Sigmoid colon (tissue), 4 donors: ENCODE results near the gene NOL9.

Source experiments
- POLR2AphosphoS5 ChIP-seq, 4 donors: sonication (generic); formaldehyde crosslinking; IDR thresholded peaks; one replicate each; pipeline ENCODE4 v1.6.1; 2017; ENCODE audit warnings: antibody characterized with exemption in 4 of 4
- TF ChIP-seq, protein P1 (sequence below), 4 experiments: fragments of 450-650 bp in 3 of 4; fragments of 200-600 bp in 1 of 4; IDR thresholded peaks; one replicate each; pipeline ENCODE4 v1.5.1; 2016 to 2019; ENCODE audit warnings: antibody characterized with exemption in 4 of 4, mild to moderate bottlenecking in 3 of 4, moderate library complexity in 2 of 4

DNA sequence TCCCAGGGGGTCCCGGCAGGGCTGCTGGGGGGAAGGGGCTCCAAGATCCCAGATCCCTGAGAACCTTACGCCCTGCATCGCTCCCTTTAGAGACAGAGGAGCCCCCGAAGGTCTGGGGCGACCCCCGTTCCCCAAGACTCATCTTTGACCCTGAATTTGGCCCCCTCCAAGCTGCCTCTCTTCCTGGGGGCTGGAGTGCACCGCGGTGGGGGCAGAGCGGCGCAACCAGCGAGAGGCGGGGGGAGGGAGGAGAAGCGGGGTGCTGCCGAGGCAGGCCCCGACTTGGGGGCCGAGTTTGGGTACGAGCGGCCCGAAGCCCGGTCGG is 57.5 kb downstream of the NOL9 start:
- no peak for TF ChIP-seq POLR2AphosphoS5 (IDR thresholded peaks at IDR 0.05)
- TF ChIP-seq, protein P1, sequence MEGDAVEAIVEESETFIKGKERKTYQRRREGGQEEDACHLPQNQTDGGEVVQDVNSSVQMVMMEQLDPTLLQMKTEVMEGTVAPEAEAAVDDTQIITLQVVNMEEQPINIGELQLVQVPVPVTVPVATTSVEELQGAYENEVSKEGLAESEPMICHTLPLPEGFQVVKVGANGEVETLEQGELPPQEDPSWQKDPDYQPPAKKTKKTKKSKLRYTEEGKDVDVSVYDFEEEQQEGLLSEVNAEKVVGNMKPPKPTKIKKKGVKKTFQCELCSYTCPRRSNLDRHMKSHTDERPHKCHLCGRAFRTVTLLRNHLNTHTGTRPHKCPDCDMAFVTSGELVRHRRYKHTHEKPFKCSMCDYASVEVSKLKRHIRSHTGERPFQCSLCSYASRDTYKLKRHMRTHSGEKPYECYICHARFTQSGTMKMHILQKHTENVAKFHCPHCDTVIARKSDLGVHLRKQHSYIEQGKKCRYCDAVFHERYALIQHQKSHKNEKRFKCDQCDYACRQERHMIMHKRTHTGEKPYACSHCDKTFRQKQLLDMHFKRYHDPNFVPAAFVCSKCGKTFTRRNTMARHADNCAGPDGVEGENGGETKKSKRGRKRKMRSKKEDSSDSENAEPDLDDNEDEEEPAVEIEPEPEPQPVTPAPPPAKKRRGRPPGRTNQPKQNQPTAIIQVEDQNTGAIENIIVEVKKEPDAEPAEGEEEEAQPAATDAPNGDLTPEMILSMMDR (IDR thresholded peaks at IDR 0.05), result no peak
